Neural cell (in vitro differentiated cells): ENCODE measurements around the gene KLF12.

Experiments
- EP300 ChIP-seq: fragments of 450-650 bp; conservative IDR thresholded peaks from 2 replicates; pipeline ENCODE4 v1.6.1; 2014; ENCODE audit warnings: antibody characterized with exemption, mild to moderate bottlenecking, moderate library complexity; ENCODE audit not compliant: poor library complexity, severe bottlenecking
- EZH2 ChIP-seq: fragments of 200-600, 300-800 bp; shearing (Covaris generic), sonication (generic); IDR thresholded peaks from 2 replicates; pipeline ENCODE4 v1.6.1; 2014; ENCODE audit warnings: antibody characterized with exemption, low read length, borderline replicate concordance, mild to moderate bottlenecking; ENCODE audit not compliant: insufficient read depth, poor library complexity, severe bottlenecking
- POLR2AphosphoS5 ChIP-seq: IDR thresholded peaks from 2 replicates; pipeline ENCODE4 v1.6.1; 2012
- RAD21 ChIP-seq: fragments of 450-650 bp; conservative IDR thresholded peaks from 2 replicates; pipeline ENCODE4 v1.6.1; 2014; ENCODE audit warnings: antibody characterized with exemption, mild to moderate bottlenecking, moderate library complexity
- SMC3 ChIP-seq: fragments of 450-650 bp; conservative IDR thresholded peaks from 2 replicates; pipeline ENCODE4 v1.6.1; 2014; ENCODE audit warnings: antibody characterized with exemption, mild to moderate bottlenecking, moderate library complexity; ENCODE audit not compliant: poor library complexity
- TF ChIP-seq, protein P1 (sequence below): fragments of 450-650 bp; IDR thresholded peaks from 2 replicates; pipeline ENCODE4 v1.5.1; 2014; ENCODE audit warnings: antibody characterized with exemption, mild to moderate bottlenecking, moderate library complexity; ENCODE audit not compliant: poor library complexity, severe bottlenecking

DNA sequence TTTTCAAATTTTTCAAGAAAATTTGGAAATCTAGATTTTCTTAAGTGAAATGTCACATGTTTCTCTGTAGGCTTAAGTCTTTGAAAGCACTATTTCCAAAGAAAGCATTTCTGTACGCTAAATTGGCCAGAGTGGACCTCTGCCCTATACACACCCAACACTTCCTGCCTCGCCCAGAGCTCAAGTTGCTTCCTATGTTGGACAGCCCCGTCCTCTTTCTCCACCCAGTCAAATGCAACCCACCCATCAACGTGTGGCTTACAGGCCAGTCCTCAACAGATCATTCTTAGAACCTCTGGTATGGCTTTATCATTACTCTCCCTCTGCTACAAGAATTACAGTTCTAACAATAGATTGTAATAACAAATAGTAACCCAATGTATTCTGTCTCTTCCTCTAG, 24.2 kb downstream of the KLF12 start:
- TF ChIP-seq, protein P1, sequence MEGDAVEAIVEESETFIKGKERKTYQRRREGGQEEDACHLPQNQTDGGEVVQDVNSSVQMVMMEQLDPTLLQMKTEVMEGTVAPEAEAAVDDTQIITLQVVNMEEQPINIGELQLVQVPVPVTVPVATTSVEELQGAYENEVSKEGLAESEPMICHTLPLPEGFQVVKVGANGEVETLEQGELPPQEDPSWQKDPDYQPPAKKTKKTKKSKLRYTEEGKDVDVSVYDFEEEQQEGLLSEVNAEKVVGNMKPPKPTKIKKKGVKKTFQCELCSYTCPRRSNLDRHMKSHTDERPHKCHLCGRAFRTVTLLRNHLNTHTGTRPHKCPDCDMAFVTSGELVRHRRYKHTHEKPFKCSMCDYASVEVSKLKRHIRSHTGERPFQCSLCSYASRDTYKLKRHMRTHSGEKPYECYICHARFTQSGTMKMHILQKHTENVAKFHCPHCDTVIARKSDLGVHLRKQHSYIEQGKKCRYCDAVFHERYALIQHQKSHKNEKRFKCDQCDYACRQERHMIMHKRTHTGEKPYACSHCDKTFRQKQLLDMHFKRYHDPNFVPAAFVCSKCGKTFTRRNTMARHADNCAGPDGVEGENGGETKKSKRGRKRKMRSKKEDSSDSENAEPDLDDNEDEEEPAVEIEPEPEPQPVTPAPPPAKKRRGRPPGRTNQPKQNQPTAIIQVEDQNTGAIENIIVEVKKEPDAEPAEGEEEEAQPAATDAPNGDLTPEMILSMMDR: no peak
- TF ChIP-seq POLR2AphosphoS5: no peak
- no peak for TF ChIP-seq EP300
- no peak for TF ChIP-seq RAD21
- no peak for TF ChIP-seq EZH2
- no peak for TF ChIP-seq SMC3
